ENCODE measurements around the gene ELMO1.

The ELMO1 gene

DNA sequence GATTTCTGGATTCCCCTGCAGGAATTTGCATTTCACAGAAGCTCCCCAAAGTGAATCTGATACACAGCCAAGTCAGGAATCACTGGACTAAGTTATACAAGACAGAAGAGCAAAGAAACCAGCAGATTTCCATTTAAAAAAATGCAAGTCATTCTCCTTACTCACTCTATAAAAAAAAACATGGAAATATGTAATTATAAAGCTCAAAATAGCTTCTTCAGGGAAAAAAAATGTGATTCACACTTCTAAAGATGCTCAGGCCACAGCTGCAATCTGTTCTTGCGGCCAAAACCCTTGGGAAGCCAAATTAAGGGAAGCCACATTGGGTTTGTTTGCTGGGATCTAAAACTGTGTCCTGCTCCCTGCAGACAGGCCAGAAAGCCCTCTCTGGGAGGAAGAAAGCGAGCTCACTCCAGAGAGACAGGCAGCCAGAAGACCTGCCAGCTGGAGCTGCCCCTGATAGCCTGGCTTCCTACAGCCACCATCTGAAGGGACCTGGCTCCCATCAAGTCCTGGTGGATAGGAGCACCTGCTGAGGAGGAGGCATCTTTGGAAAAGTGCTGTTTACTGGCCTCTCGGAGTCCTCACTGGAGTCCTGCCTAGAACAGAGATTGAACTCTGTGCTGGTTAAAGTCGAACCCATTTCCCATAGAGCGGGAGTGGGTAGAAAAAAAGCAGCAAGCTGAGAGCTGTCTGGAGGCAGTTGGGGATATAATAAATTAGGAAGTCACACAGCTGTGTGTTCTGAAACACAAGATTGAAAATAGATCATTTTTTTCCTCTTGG is 365.2 kb downstream of the ELMO1 start:
- DNase-seq, result no peak

DNA sequence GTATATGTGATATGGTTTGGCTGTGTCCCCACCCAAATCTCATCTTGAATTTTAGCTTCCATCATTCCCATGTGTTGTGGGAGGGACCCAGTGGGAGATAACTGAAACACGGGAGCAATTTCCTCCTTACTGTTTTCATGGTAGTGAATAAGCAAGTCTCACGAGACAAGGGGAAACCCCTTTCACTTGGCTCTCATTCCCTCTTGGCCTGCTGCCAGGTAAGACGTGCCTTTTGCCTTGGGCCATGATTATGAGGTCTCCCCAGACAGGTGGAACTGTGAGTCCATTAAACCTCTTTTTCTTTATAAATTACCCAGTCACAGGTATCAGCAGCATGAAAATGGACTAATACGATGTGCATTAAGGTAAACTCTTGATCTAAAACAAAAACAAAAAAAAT is 367.2 kb downstream of the ELMO1 start:
- DNase-seq, result no peak

DNA sequence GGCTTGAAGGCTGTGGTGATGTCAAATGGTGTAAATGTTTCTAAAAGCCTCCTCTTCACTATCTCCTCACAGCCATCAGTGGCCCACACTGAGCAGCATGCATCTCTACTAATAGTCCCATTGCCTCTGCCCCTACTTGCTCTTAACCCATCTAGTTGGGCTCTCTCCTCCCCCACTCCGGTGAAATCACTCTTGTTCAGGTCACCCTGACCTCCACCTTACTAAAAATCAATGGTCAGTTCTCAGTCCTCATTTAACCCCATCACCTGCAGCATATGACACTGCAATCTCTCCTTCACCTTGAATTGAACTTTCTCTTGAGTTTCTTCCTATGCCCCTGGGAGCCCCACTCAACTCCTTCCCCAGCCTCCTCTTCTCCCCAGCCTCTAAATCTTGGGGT is 369.2 kb downstream of the ELMO1 start:
- DNase-seq, result no peak

DNA sequence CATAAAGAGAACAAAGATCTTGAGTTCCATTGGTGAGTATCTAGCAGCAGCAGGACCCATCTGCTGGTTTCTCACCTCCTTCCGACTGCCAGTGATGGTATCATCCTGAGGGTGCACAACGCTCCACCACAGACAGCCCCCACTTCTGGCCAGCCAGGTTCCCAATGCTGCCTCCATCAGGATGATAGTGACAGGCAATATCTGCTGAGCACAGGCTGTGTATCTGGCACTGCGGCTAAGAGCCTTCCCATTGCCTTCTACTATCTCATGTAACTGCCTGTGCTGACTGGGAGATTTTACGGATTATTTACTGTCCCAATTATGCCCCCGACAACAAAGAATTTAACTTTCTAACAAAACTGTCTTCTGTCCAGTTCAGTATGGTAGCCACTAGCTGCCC is 372.0 kb downstream of the ELMO1 start:
- DNase-seq, result no peak

DNA sequence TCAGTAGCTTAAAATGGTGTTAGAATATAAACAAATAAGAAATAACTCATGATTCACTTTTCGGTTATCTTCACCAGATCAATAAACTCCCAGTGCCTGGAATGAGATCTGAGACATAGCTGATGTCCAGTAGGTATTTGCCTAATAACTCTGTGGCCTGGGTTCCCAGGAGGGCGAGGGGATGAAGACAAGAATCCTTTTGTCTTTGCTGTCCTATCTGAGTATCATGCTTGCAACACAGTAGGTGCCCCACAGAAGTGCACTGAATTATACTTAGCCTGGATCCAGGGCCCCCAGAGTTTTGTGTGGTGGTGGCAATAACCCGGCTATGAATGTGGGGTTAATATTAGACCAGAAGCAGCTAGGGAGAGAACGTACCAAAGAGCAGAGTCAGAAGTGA is 374.3 kb downstream of the ELMO1 start:
- DNase-seq, result no peak

DNA sequence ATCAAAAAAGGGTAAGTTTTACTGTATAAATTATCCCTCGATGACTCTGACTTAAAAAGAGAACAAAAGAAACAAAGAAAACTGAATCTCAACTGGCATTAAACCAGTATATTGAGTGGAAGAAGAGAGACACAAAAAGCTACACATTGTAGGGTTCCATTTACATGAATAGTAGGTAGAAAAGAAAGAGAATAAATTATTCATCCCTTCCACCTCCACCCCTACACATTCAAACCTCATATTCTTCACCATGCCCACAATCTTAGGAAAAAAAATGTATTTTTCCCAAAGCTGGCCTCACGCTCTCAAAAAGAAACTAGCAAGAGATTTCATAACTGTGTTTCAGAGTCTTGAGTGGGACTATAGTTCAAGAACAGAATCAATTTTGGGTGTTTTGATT is 377.5 kb downstream of the ELMO1 start:
- no peak for DNase-seq

DNA sequence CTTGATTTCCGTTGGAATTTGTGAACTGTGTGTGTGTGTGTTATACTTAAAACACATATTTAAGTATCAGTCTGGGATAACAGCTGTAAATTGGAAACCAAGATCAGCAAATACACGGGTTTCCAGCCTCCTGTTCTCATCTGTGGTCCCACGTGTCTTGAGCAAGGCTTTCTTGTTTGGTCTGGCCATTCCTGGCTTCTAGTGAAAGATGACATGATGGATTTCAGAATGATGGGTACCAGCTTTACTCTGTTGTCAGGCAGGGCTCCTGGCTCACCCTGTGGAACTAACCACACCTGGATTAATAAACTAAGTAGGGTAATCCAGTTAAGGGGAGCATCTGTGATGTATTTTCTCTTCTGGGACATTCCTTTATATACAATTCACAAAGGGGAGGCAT is 378.2 kb downstream of the ELMO1 start:
- DNase-seq, result no peak

DNA sequence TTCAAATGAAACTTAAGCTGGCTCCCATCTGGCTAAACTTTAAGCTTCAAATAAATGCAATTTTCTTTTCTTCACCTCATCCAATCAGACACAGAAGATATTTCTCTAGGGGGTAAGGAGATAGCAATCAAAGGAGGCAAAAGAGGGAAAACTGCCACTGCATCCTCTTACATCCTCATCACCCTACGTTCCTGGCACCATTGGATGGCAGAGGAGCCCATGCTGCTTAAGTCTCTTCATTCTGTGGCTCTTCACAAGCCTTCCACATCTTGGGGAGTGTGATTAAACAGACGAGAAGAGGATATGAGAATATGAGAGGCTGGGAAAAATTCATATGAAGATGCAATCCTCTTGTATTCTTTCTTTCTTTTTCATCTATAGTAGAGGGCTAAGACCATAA is 378.6 kb downstream of the ELMO1 start:
- DNase-seq, result no peak

DNA sequence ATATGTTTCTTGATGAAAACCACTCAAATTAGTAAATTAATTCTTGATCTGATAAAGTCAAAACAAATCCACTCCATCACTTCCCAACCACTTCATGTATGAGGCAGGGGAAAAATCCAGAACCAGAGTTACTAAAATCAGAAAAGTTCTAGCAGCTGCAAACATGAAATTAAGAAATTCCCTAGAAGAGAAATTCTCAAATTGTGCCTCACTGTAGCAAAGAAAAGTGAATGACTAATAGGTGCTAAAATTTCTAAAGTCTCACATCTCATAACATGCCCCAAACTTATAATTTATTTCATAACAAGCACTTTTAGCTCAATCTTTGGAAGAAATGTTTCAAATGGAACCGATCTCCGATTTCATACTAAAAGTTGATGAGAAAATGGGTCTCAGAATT is 379.3 kb downstream of the ELMO1 start:
- no peak for DNase-seq

DNA sequence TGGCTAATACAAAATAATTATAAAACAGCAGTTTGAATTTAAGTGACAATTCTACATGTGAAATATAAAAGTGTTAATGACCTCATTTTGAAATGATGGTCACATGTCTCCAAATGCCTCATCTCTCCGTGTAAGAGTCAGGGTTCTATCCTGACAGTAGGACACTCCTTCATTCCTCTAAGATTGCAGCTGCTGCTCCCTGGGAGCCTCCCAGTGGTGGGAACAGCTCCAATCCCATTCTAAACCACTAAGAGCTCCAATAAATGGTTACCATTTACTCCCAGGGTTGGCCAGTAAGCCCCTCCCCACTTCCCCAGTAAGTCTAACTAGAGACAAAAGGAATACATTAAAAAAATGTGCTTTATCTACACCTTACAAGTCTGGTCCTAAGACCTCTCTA is 379.8 kb downstream of the ELMO1 start:
- no peak for DNase-seq

DNA sequence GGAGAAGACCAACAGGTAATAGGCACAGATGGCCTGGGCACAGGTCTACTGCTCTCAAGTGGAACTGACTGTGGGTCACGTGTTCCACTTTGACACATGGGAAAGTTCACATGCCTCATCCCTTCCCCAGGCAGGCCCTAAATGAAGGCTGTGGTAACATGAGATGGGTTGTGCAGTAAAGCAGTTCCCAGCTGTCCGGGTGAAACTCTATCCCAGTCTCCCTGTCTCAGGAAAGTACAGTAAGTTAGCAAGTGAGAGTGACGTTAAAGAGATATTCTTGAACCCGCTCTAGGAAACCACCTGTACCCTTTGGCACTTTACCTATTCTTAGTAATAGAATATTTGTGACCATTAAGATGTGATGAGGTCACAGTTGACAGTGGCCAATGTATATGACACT is 380.6 kb downstream of the ELMO1 start:
- DNase-seq, result no peak

DNA sequence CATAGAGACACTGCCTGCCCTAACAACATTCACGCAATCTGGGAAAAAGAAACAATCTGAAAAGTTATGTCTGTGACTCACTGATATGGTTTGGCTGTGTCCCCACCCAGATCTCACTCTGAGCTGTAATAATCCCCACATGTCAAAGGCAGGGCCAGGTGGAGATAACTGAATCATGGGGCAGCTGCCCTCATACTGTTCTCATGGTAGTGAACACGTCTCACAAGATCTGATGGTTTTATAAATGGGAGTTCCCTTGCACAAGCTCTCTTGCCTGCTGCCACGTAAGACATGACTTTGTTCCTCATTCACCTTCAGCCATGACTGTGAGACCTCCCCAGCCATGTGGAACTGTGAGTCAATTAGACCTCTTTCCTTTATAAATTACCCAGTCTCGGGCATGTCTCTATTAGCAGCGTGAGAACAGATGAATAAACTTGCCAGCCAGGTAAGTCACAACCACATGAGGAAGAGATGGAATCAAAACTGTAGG is 382.8 kb downstream of the ELMO1 start:
- DNase-seq, result peak; percentile 14

DNA sequence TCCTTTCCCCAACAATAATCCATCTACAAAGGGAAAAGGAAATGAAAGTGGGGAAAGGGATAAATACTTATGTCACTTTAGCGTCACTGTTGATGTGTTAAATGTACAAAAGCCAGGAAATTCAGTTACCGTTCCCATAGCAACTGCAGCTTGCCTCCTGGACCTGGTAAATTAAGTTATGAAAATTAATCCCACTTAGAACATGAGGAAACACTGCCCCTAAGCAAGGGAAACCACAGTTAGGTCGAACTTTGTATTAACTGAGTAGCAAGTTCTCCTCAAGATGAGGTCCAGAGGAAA is 386.2 kb downstream of the ELMO1 start:
- no peak for DNase-seq

DNA sequence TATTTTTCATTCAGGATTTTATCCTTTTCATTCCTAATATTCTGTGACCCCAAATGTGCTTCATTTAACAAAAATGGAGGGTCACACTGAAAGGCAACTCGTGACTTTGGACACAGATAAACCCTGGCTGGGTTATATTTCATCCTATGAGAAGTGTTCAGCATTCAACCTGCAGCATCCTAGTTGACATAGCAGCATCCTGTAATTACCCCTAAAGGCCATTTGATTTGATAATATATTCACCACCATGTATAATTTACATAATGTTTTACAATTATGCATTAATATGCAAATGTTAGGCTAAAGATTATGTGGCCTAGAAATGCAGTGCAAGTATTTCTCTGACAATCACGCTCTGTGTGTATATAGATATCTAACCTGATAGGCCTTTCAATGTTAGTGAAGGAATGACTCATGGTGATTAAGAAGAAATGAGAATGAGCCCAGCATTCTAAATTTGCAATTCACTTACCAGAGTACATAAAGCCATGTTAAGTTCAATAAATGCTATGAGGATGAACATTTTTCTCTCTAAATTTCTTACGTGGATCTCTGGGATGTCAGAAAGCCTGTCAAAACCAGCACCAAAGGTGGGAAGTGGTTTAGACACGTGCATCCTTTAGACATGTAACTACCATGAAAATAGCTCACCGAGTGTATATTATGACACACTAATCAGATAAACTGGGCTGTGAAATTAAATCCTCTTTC is 386.7 kb downstream of the ELMO1 start:
- no peak for DNase-seq

DNA sequence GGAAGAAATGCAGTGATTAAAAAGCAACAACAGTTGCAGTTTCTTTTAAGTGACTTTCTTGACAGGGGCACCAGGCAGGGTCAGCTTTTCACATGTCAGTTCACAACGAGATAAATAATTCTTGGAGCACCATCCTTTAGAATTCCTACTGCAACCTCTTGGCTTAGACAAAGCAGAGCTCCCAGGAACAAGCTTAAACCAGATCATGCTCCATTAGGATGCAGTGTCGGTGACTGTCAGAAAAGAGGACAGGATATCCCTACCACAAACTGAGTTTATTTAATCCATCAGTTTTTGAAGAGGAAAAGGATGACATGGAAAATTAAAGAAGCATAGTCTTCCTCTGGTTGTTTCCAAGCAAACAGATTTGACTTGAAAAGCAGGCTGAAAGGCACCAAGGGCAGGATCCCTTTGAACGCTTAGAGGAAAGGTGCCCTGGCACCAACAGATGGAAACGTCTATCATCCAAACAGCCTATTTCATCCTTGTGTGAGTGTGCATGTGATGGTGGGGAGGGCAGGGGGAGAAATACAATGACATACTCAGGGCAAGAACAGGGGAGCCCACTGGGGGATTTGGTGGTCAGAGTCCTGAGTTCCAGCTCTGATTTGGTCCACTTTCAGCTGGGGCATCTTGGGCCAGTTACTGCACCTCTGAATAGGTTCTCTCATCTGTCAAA is 392.3 kb downstream of the ELMO1 start:
- DNase-seq, result no peak

DNA sequence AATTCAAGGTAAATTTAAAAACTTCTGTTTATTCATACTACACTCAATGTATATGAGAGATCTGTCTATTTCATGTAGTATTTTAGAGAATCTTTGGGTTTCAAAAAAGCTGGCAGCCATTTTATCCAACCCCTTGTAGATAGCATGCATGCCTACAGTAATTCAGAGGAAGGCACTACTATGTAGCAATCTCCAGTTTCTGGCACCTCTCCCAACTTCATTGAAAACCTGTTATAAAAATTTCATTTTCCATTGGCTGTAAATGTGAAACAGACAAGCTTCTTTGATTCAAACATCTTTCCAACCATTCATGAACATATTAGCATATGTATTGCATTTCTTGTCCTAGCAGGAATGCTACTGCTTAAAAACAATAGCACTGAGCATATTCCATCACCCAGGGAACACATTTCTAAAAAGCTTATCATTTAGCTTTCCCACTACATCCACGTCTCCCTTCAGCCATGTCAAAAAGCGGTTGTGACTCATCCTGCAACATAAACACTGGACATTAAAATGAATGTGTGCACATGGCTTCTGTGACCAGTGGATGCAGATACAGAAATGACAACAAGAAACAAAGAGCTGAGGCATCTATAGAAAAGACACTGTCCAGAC is 393.9 kb downstream of the ELMO1 start:
- DNase-seq, result no peak

DNA sequence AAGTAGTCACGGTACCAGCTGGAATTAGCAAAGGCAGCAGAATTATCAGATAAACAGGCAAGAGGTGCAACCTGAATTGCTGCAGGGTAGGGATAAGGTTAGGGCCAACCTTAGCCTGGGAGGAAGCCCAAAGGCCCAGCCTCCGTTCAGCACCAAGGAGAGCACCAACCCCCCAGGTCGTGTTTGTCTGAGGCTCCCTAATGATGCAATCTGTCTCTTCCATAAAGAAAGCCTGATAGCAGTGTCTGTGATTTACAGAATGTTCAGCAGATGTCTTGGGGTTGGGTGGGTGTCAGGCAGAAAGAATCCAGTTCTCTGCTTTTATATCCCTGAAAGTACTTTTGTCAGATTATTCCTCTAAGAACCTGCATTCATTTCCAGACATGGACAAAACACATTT is 396.0 kb downstream of the ELMO1 start:
- no peak for DNase-seq

DNA sequence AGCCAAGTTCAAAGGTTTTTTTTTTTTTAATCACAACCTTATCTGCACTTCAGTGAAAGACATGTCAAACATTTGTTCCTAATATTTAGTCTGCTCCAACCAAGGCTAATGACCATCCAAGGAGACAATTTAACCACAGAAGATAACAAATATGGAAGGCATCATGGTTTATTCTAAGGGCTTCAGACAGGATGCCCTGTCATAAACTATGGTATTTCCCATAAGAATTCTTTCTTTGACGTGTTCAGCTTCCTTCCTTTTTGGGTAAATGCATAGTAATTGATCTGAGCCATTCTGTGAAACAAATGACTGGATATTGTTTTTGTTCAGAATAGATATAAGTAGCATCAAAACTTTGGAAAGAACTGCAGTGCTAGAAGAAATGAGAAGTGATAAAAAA is 397.9 kb downstream of the ELMO1 start:
- DNase-seq, result no peak

DNA sequence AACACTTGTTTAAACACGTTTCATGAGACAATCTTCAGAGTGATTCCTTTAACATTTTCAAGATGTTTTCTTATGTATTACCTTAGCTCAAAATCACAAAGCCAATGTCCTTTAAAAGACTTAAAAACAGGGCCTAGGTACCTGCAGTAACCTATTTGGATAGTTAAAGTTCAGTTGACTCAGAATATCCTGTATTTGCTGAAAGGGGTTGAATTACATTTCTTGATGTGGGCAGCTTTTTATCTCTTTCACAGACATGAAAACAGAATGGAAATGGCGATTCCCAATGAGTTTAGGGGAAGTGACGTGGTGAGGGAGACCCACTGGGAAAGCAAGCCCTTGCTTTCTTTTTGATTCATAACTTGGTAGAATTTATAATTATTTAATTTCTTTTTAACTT is 400.0 kb downstream of the ELMO1 start:
- DNase-seq, result no peak

DNA sequence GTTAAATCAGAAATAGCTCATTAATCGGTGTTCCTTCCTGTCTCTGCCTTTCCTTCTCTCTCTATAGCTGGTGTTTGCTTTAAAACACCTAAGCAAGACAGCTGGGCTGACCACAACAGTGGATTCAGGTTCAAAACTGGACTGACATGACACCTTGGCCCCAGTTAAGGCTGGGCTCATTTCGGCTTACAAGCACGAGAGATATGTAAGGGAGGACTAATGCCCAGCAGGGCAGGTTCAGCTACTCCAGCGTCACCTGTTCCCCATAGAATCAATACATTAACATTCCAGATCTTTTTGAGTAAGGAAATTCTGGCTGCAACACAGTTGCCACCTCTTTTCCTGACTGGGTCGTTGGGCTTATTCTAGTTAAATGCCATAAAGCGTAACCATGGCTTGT is 401.4 kb downstream of the ELMO1 start:
- no peak for DNase-seq

DNA sequence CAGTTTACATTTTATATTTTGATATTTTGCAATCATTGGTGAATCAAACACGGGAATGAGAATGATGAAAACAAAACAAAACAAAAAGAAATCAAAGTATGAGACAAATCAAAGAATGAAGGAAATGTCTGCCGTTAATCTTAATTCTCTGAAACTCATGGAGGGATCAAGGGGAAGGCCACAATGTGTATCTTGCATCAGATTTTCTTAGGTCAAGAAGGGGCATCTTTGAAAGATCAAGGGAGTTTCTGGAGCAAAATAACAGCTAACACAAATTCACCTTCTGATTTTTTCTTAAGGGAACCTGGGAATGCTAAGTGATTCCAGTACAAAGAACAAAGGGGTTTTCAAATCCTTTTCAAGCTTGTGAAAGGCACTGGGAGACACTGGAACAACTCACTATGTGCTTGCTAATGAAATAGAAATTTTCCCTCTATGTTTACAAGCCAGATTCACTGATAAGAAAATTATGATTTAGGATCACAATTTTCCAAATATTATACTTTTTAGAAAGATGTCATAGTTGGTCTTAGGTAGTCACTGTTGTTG is 402.1 kb downstream of the ELMO1 start:
- DNase-seq, result no peak

DNA sequence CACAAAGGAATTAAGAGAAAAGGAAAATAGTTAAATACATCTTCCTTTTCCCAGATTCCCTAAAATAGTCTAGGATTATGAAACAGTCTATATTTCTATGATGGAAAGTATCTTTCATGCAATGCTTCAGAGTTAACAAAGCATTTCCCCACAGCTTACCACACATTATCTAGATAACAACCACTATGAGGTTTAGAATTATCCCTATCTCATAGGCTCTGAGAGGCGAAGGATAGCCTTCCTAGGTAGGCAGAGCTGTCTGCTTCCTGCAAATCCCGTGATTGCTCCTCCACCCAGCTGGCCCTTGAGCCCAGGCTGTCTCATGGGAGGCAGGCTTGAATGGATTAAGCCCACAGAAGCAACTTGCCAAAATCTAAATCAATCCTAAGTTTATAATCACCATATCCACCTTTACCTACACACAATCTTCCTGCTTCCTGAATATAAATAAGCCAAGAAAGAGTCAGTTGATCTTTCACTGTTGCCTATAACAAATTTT is 402.9 kb downstream of the ELMO1 start:
- DNase-seq, result no peak

DNA sequence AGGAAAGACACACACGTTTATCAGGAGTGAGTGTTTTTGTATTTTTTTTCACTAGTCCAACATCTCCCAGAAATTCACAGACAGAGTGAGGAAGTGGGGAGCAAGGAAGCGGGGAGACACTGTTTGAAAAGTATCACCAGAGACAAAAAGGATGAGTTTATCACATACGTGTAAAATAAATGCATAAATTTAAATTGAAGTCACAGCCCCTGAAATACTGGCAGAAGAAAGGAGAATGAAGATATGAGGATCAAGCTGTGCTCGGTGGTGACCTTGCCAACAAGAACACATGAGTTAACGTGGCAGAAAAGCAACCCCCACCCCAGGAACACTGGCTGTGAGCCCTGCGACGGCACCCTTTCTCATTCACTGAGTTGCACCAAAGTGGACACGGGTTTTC is 407.2 kb downstream of the ELMO1 start:
- DNase-seq, result no peak

Data from CD4-positive, alpha-beta T cell treated with Interleukin-4 for 4 hours (primary cell).